HG03571 (cell line): ENCODE data around the gene MAN1A1.

Experiments used
- ATAC-seq: cut with Tn5 transposase; IDR thresholded peaks from one replicate; pipeline ENCODE4 v1.9.1; 2021; ENCODE audit not compliant: unreplicated experiment

Gene MAN1A1

DNA sequence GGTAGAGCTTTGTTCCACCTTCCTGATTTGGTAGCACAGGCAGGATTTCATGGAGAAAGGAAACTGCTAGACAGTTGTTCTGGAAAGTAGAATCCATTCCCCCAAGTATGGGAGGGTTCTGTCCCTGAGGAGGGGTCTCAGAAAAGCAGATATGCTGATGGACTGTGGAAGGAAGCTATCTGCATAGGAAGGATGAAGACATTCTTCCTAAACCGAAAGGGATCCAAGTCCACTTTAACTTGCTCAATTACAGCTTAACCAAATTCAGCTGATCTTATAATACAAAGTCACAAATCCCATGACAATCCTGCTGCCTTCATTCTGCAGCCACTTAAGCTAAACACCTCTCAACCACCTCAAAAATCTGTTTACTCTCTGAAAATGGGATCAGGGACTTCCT lies 2.6 kb downstream of the MAN1A1 start:
- no peak for ATAC-seq

- no peak for ATAC-seq
Observed at GRCh38 chr6:119346450-119346849, 3.1 kb downstream of the MAN1A1 start.

- ATAC-seq, result no peak
Observed at GRCh38 chr6:119345114-119345513, 4.4 kb downstream of the MAN1A1 start.

GRCh38 chr6:119344306-119344705 lies 5.3 kb downstream of the MAN1A1 start:
- no peak for ATAC-seq

- no peak for ATAC-seq
Observed at GRCh38 chr6:119343573-119344146, 5.9 kb downstream of the MAN1A1 start.

DNA sequence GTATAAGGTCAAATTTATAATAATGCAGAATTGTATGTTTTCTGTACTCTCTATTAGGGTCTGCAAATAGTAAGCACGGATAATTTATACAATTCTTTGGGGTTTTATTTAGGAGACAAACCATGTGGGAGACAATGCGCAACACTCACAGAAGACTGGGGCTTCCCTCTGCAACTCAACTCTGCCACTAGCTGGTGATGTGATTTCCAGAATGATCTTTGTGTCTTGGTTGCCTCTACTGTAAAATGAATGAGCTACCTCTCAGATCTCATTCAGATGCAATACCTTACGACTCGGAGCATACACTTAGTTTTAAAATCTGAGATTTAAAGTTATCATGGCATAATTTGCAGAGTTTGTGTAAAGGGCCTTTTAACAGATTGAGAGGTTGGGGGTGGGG lies 6.4 kb downstream of the MAN1A1 start:
- ATAC-seq, result no peak

GRCh38 chr6:119342430-119342829 lies 7.1 kb downstream of the MAN1A1 start:
- ATAC-seq, result no peak

- ATAC-seq, result no peak
Observed at GRCh38 chr6:119340796-119341487, 8.6 kb downstream of the MAN1A1 start.

- ATAC-seq, result no peak
Observed at GRCh38 chr6:119339941-119340456, 9.6 kb downstream of the MAN1A1 start.

GRCh38 chr6:119337762-119338161 lies 11.8 kb downstream of the MAN1A1 start:
- ATAC-seq, result no peak

DNA sequence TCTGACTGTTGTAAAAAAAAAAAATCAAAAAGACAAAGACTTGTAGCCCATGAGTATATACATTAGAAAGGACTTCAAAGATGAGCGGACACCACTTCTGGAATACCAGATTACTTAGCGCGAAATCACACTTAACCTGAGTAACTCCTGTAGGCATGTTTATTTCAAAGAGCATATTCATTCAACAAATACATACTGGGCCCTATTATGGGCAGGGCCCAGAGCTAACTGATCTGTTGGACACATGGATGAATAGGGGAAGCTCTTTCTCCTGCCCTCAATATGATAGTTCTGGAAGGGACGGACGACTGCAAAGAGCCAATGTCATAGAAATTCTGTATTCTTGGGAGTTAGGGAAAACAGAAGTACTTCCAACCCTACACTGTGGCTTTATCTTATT lies 12.3 kb downstream of the MAN1A1 start:
- ATAC-seq, result no peak

DNA sequence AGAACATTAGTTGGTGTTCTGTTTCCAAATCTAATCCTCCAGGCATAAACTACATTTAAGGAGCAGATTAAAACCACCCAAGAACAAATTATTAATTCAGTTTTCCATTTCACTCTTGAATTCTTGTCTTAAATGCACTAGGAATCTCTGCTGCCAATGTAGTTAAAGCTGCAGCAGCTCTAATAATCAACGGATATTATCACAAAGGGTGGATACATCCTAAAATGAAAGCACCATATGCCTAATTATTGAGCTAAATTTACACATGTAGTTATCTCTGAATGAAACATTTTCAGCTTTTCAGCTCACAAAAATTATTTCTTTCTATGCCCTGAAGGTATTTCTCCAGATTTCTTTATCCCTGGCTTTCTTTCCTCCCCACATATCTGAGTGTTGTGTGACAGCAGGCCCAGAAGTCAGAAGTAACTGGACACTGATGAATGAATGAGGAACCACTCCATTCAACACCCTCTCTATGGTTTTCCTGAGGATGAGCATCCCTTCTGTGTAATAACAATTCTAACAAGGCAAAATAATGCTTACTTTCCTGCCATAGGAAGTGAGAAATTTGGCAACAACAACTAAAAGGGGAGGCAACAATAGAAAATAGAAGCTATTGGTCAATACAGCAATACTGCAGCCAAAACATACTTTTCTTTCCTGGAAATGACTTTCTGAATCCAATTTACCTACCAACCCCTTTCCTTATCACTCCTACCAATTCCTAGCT lies 14.9 kb downstream of the MAN1A1 start:
- no peak for ATAC-seq

- no peak for ATAC-seq
Observed at GRCh38 chr6:119333707-119334295, 15.8 kb downstream of the MAN1A1 start.

DNA sequence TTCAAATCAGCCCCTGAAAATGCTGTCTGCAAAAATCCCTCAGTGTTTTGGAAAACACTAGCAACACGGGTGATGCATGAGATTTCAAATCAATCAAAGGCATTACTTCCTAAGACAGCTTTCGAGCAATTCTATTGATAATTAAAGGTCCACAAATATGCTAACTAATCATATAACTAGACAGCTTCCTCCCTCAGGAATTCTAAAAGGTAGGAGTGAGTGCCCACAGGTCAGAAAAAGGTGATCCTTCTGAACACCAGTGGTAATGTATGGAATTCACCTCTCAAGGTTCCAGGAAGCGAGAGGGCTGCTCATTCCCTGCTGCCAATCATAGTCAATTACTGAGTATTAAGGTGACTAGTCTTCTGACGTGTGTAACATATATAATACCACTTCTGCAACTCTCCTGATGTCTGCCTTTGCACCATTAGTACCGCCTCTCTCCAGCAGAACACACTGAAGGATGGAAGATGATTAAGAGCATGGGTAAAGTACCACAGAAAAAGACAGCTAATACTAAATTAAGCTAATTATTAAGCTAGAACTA lies 16.4 kb downstream of the MAN1A1 start:
- no peak for ATAC-seq

- no peak for ATAC-seq
Observed at GRCh38 chr6:119331663-119332286, 17.8 kb downstream of the MAN1A1 start.

- ATAC-seq, result no peak
Observed at GRCh38 chr6:119330520-119331113, 18.9 kb downstream of the MAN1A1 start.

GRCh38 chr6:119329794-119330180 lies 19.8 kb downstream of the MAN1A1 start:
- ATAC-seq, result no peak

- ATAC-seq, result no peak
Observed at GRCh38 chr6:119328892-119329793, 20.4 kb downstream of the MAN1A1 start.

- ATAC-seq, result no peak
Observed at GRCh38 chr6:119328254-119328653, 21.3 kb downstream of the MAN1A1 start.

DNA sequence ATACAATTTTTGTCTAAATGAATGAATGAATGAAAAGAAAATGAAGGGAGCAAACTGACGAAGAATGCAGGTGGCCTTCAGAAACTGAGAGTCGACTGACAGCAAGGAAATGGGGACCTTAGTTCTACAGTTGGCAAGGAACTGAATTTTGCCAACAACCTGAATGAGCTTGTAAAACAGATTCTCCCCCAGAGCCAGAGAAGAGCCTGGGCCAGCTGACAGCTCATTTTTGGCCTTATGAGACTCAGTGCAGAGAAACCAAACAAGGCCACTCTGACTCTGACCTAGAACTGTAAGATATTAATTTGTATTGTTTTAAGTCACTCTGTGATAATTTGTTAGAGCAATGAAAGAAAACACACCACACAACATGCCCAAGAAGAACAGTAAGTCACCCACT lies 21.8 kb downstream of the MAN1A1 start:
- no peak for ATAC-seq
